ENCODE measurements around the gene SNCAIP.

Gene SNCAIP

GRCh38 chr5:122391621-122392020 is 79.6 kb downstream of the SNCAIP start:
- Histone ChIP-seq H3K4me1 (no peaks in the 10 kb centered on the region), H3K9ac (no peak overlapping the region), H2AFZ (no peak overlapping the region), H3K4me3 (ENCODE audit: low read depth, low read length) (no peak overlapping the region), H3K27me3 (ENCODE audit: control insufficient read depth, insufficient read depth, low read length) (no peaks in the 10 kb centered on the region), H3K79me2 (no peaks in the 10 kb centered on the region), H3K4me2 (ENCODE audit: low read length) (no peak overlapping the region), H3K36me3 (ENCODE audit: control insufficient read depth, insufficient read depth, low read length) (no peaks in the 10 kb centered on the region), H3K9me3 (ENCODE audit: control insufficient read depth, low read length) (no peaks in the 10 kb centered on the region), H3K27ac (no peak overlapping the region)
- TF ChIP-seq CTCF (IDR thresholded peaks at IDR 0.05) = no peak

GRCh38 chr5:122392224-122392623 is 80.2 kb downstream of the SNCAIP start:
- no peaks in the 10 kb centered on the region for H3K4me1 ChIP-seq
- H3K9ac ChIP-seq = no peak overlapping the region
- TF ChIP-seq CTCF (IDR thresholded peaks at IDR 0.05) = no peak
- H3K9me3 ChIP-seq (ENCODE audit: control insufficient read depth, low read length) = no peaks in the 10 kb centered on the region
- no peak overlapping the region for H3K4me2 ChIP-seq (ENCODE audit: low read length)
- H3K27ac ChIP-seq = no peak overlapping the region
- H3K4me3 ChIP-seq (ENCODE audit: low read depth, low read length) = no peak overlapping the region
- no peaks in the 10 kb centered on the region for H3K36me3 ChIP-seq (ENCODE audit: control insufficient read depth, insufficient read depth, low read length)
- H2AFZ ChIP-seq = no peak overlapping the region
- H3K79me2 ChIP-seq = no peaks in the 10 kb centered on the region
- H3K27me3 ChIP-seq (ENCODE audit: control insufficient read depth, insufficient read depth, low read length) = no peaks in the 10 kb centered on the region

GRCh38 chr5:122392824-122393223 is 80.8 kb downstream of the SNCAIP start:
- no peaks in the 10 kb centered on the region for H3K79me2 ChIP-seq
- H3K9me3 ChIP-seq (ENCODE audit: control insufficient read depth, low read length) = no peaks in the 10 kb centered on the region
- no peak overlapping the region for H3K4me2 ChIP-seq (ENCODE audit: low read length)
- no peaks in the 10 kb centered on the region for H3K36me3 ChIP-seq (ENCODE audit: control insufficient read depth, insufficient read depth, low read length)
- no peak overlapping the region for H3K9ac ChIP-seq
- H3K4me3 ChIP-seq (ENCODE audit: low read depth, low read length) = no peak overlapping the region
- no peak overlapping the region for H2AFZ ChIP-seq
- no peaks in the 10 kb centered on the region for H3K4me1 ChIP-seq
- H3K27ac ChIP-seq = no peak overlapping the region
- H3K27me3 ChIP-seq (ENCODE audit: control insufficient read depth, insufficient read depth, low read length) = no peaks in the 10 kb centered on the region
- TF ChIP-seq CTCF (IDR thresholded peaks at IDR 0.05) = no peak

GRCh38 chr5:122394284-122394930 is 82.4 kb downstream of the SNCAIP start:
- H3K27ac ChIP-seq = no peak overlapping the region
- H3K4me3 ChIP-seq (ENCODE audit: low read depth, low read length) = no peak overlapping the region
- no peaks in the 10 kb centered on the region for H3K79me2 ChIP-seq
- no peaks in the 10 kb centered on the region for H3K9me3 ChIP-seq (ENCODE audit: control insufficient read depth, low read length)
- no peak overlapping the region for H3K9ac ChIP-seq
- no peaks in the 10 kb centered on the region for H3K4me1 ChIP-seq
- no peaks in the 10 kb centered on the region for H3K27me3 ChIP-seq (ENCODE audit: control insufficient read depth, insufficient read depth, low read length)
- H3K4me2 ChIP-seq (ENCODE audit: low read length) = no peak overlapping the region
- no peaks in the 10 kb centered on the region for H3K36me3 ChIP-seq (ENCODE audit: control insufficient read depth, insufficient read depth, low read length)
- no peak for TF ChIP-seq CTCF (IDR thresholded peaks at IDR 0.05)
- no peak overlapping the region for H2AFZ ChIP-seq

GRCh38 chr5:122398016-122398415 is 86.0 kb downstream of the SNCAIP start:
- H3K27me3 ChIP-seq (ENCODE audit: control insufficient read depth, insufficient read depth, low read length) = no peaks in the 10 kb centered on the region
- H3K36me3 ChIP-seq (ENCODE audit: control insufficient read depth, insufficient read depth, low read length) = no peaks in the 10 kb centered on the region
- no peak for TF ChIP-seq CTCF (IDR thresholded peaks at IDR 0.05)
- H3K4me1 ChIP-seq = no peaks in the 10 kb centered on the region
- no peaks in the 10 kb centered on the region for H3K9me3 ChIP-seq (ENCODE audit: control insufficient read depth, low read length)
- no peak overlapping the region for H3K4me2 ChIP-seq (ENCODE audit: low read length)
- H2AFZ ChIP-seq = no peak overlapping the region
- no peak overlapping the region for H3K9ac ChIP-seq
- no peaks in the 10 kb centered on the region for H3K79me2 ChIP-seq
- H3K4me3 ChIP-seq (ENCODE audit: low read depth, low read length) = no peak overlapping the region
- no peak overlapping the region for H3K27ac ChIP-seq

Measured in parathyroid adenoma (tissue), 2 donors.